HG03060 (cell line): ENCODE results near the gene KCNA1.
"Not testable (repeated sequence)": the region's sequence is repeated elsewhere in the genome, so short reads cannot be mapped to it uniquely, and the experiment has no call there.

Experiments
- ATAC-seq: cut with Tn5 transposase; IDR thresholded peaks from one replicate; pipeline ENCODE4 v1.9.1; 2021; ENCODE audit warnings: low read depth, moderate number of reproducible peaks; ENCODE audit not compliant: unreplicated experiment

The KCNA1 gene

DNA sequence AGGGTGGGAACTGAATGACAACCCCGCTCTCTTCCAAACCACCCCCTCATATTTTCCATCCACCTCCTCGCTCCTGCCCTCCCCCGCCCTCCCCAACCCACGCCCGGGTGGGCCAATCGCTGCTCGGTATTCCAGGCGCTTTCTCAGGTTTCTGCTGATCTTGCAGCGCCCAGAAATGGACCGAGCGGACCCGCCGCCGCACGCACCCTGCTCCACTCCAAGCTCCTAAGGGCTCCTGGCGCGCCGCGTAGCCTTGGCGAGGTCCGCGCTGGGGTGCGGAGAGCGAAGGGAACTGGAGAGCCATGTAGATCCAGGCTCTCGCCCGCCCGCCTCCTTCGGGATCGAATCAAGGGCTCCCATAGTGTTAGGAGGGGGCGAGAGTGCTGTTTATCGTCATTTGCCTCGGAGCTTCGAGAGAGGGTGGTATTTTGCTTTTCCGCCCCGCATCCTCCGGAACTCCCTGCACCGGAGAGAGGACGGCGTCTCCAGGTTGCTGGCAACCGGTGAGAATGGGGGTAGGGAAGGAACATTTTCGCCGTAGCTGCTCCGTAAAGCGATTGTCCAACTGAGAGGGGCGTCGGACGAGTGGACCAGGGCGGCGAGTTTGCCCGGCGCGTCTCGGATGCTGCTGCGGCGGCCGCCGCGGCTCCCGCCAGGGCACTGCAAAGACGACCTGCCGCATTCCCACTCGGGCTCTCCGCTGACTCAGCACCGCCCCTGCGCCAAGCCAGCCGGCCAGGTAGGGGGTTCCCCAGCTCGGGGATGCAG, at the start of gene KCNA1:
Gene KCNA1 (plus strand): TSS at position 172 of the 768 bp plus-strand sequence. CDS start 1,474 bp downstream, outside the sequence.
- no peak for ATAC-seq

DNA sequence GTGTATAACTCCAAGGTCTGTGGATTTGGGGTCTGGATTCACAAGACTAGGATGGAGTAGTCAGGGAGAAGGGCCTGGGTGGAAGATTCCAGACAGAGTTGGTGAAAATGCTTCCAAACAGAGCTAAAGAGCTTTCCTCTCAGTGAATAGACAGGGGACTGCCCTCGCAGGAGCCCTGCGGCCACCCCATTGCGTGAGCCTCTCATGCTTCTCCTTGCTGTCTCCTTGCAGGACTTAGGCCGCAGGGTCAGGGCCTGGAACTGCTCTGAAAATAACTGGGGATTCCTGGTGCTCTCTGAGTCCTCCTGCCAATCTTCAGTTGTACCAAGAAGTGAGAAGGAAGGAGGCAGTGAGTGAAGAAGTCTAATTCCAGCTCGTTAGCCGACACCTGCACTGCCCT, 49.0 kb upstream of the KCNA1 start:
- no peak for ATAC-seq

DNA sequence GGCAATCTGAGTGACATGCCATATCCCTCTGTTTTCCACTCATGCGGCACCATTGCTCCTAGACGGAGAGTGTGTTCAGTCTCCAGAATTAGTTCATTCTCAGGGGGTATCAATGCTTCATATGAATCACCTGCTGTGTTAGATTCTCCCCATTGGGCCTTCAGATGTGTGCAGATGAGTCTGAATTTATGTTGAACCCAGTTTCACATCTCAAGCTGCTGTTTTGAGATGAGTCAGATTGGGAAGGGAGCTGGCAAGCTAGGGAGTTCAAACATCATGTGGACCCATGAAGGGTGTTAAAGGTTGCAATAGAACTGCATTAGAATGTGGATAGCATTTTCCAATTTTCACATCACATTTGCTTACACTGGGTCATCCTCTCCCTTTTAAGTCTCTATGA, 46.9 kb upstream of the KCNA1 start:
- ATAC-seq = no peak

DNA sequence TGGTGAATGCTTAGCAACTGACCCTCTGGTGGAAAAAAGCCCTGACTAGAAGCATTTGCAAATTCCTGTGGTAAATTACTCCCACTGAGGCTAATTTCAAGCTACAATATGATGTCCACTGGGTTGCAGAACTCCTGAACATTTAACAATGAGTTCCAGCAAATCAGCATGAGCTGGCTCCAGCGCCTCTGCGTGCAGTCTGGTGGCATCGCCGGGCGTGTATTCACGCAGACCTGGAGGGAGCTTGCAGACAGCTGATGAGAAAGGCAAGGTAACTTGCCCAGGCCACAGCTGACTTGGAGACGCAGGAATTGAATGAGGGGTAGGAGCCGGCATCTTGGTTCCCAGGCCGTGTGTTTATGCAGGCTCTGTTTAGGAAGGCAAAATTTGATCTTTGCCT, 45.1 kb upstream of the KCNA1 start:
- ATAC-seq = no peak

DNA sequence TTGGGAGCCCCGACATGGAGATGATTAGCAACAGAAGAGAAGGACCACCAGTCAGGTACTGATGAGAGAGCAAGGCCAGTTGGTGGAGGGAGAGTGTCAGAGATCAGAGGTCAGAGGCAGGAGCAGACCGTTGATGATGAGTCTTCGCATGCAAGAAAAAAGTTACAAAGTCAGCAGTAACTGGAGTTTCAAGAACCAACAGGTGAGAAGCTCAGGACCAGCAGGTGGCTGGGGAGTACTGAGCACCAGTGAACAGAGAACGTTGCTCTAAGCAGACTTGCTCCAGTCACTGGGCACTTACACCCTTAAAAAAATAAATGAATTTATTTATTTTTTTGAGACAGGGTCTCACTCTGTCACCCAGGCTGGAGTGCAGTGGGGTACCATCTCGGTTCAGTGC, 44.5 kb upstream of the KCNA1 start:
- ATAC-seq = no peak

DNA sequence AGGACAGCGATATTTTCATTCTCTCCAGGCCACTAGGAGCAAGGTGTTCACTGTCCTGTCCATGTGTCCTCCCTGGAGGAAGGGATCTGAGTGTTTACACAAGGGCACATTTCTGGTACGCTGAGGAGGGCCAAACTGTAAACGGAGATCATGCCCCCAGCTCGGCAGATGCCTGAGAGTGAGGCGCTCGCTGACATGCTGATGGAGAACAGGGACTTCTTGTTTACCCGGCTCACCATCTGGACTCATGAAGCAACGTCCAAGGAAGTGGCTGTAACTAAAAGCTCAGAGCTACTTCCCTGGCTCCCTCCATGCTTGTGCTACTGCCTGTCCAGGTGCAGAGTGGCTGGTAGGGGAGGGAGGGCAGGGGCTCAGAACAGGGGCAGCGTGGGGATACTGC, 43.4 kb upstream of the KCNA1 start:
- ATAC-seq = no peak

DNA sequence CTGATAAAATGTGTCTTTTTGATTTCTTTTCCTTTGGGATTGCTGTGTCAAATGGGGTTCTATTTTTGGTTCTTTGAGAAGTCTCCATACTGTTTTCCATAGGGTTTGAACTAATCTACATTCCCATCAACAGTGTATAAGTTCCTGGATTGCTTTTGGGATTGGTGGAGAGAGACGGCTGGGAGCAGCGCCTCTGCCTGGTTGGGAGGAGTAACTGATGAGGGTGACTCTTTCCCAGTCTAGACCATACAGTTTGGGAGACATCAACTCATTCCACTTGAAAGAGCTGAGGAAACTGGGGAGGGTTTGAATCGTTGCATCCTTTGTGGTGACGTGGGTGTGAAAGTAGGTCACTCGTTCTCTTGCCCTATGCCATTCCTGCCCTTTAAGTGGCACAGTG, 42.3 kb upstream of the KCNA1 start:
- ATAC-seq = no peak

DNA sequence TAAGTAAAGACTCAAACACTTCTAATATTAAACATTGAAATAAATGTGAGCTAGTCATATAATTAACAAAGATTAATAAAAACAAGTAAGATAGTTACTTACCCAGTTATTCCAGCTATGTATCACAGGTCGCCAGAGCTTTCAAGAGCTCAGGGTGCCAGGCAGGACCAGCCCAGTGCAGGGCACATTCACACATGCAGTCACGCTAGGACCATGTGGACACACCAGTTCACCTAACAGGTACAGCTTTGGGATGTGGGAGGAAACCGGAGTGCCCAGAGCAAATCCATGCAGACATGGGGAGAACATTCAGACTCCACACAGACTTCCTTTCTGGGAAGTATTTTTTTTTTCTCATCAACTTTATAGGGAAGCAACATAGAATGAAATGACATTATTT, 39.3 kb upstream of the KCNA1 start:
- ATAC-seq = no peak

DNA sequence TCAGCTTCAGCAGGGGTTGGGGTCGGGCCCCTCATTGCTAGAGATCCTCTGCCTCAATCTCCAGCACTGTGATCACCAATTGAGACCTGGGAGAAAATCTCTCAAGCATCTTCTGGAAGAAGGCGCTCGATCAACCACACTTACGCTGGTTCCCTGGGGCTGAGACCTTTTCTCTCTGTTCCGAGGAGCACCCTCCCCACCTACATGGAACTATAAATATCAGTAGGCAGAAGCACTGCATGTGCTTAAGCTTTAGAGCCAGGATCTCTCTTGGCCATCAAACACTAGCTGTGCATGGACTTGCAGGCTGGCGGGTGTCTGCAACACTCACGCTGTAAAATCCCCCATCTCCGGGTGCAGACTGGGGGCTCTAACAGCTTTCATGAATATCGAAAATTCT, 38.2 kb upstream of the KCNA1 start:
- ATAC-seq = no peak

DNA sequence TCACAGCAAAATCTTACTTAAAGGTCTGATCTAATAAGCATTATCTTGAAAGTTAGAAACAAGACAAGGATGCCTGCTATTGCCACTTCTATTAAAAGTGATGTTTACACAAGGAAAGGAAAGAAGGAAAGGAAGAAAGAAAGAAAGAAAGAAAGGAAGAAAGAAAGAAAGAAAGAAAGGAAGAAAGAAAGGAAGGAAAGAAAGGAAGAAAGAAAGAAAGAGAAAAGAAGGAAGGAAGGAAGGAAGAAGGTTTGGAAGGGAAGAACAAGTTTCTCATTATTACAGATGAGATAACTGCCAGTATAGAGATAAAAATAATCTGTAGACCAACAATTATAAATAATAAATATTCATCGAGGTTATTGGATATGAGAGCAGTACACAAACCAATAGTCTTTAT, 35.8 kb upstream of the KCNA1 start:
- no peak for ATAC-seq

DNA sequence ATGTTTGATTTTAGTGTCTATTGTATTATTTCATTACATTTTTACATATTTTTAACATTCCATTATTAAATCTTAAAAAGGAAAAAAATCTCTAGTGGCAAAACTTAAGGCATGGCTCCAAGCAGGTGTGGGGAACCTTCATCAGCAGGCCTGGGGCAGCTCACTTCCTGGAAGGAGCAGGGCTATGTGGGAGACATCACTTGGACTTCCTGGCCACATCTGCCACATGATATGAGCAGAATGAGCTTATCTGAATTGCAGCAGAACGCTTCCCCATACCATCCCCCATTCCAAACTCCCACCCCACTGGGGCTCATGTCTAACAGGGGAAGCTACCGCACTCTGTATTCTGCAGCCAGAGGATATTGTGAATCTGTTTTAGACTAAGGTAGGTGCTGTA, 35.0 kb upstream of the KCNA1 start:
- no peak for ATAC-seq

DNA sequence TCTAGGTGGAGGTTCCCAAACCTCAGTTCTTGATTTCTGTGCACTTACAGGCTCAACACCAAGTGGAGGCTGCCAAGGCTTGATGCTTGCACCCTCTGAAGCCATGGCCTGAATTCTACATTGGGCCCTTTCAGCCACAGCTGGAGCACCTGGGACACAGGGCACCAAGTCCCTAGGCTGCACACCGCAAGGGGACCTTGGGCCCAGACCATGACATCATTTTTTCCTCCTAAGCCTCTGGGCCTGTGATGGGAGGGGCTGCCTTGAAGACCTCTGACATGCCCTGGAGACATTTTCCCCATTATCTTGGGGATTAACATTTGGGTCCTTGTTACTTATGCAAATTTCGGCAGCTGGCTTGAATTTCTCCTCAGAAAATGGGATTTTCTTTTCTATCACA, 30.2 kb upstream of the KCNA1 start:
- not testable (repeated sequence) for ATAC-seq

DNA sequence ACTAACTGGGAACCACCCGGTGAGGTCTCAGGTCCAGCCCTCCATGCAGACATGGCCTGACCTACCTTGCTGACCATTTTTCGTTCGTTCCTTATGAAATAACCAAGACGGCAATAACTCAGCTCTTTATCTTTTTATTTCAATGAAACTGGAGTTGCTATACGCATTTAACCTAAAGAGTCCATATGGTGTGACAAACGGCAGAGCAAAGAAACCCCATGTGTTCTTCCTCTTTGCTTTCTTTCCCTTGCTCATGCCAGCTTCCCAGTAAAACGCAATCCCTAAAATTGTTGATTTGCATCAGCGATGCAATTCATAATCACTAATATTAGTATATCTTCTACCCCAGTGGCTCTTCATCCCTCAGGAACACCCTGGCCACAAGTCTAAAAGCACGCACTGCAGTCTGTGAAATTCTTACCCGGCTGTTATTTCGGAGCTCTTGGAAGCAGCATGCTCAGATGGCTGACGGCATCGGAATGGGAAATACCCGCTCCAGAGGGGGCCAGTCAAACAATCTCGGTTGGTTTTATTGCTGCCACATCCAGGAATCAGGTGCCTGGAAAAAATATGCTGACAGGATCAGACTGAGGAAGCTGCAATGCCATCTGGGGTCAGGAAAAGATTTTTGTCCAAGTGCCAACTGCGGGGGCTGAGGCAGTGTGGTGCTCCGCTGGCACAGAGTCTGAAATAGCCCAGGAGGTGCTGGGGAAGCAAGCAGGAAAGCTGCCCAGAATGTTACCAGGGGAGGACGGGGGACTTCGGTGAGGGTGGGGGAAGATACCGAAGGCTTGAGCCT, 28.2 kb upstream of the KCNA1 start:
- no peak for ATAC-seq

DNA sequence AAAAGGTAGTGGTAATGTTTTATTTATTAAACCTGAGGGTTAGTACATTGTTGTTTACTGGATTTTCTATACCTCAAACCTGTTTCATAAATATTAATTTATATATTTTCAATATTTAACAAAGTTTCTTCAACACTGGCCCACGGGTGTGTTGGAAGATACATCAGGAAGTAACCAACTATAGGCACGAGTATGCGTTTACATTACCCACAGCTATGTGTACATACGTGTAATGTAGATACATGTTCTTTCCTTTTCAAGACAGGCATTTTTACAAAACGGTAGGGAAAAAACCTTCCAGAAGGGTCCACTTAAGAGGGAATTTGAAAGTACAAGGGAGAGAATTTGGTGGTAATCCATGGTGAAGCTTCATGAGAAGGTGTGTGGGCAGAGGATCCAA, 17.8 kb upstream of the KCNA1 start:
- ATAC-seq = no peak

DNA sequence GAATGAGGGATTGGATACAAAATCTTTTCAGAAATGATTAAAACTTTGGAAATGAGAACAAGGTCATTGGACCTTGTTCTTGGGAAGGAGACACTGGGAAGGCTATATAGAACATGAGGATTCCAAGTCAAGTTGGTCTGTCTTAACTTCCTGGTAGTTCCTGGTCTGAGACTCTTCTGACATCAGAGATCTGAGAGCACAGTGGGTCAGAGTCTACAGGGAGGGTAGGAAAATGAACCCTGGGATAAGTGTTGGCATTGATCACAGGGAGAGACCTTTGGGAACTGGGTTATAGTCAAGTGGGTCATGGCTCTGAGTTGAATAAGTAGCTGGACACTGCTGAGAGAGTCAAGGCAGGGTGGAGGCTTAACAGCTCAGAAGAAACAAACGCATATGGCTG, 17.3 kb upstream of the KCNA1 start:
- ATAC-seq = no peak

DNA sequence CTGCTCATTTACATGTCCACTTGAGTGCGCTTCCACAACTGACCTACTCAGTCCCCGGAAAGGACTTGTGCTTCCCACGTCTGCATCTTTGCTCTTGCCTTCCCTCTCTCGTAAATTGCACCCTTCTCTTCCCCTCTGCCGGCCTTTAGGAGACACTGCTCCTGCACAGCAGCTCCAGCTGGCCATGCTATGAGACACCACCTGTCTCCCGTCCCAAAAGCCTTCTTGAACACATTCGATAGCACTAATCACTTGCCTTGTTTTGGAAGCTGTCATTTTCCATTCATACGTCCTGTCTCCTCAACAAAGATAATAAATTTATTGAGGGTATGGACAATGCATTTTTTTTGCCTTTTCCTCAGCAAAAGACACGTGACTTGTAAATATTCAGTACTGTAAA, 15.7 kb upstream of the KCNA1 start:
- ATAC-seq = no peak

DNA sequence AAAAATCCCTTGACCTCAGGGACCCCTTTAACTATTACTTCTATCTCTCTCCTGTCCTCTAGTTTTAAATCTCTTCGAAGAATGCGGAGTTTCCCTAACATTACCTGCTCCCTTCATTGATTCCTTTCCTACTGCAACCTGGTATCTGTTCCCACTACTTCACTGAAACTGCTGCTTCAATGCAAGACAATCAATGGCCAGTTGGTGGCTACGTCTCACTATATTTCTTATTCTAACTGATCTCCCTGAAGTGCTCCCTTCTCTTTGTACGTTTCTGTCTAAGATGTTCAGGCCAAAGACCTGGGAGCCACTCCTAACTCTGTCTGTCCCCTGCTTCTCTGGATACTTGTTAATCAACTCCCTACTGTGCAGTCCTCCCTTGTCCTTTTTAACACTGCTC, 10.3 kb upstream of the KCNA1 start:
- no peak for ATAC-seq

DNA sequence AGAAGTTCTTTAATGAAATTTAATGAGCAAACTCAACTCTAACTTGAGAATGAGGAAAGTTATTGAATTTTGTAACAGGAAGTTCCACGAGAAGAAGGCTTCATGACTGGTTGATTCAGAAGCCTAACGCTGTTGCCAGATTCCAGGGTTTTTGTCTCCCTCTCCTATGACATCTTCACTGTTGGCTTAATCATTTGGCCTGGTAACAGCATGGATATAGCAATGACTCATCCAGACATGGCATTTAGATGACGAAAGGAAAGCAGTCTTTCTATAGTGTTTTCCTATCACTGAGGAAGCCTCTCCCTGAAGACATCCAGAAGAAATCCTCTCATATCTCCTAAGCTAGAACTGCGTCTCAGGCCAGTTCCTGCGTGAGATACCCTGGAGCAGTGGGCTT, 9.4 kb upstream of the KCNA1 start:
- no peak for ATAC-seq

DNA sequence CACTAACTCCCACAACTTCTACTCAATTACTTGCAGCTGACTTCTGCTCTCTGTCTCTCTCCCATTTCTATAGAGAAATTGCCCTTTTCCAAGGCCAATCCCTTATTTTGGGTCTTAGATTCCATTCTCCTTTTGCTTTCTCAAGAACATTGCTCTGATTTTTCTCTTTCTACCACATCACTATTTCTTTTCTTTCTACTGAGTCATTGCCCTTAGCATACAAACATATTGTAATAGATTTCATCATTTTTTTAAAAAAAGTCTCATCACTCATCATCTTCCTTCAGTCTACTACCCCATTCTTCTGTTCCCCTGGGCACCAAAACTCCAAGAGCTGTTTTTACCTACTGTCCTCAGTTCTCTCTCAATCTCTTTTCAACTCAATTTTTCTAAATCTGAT, 4.4 kb upstream of the KCNA1 start:
- no peak for ATAC-seq

DNA sequence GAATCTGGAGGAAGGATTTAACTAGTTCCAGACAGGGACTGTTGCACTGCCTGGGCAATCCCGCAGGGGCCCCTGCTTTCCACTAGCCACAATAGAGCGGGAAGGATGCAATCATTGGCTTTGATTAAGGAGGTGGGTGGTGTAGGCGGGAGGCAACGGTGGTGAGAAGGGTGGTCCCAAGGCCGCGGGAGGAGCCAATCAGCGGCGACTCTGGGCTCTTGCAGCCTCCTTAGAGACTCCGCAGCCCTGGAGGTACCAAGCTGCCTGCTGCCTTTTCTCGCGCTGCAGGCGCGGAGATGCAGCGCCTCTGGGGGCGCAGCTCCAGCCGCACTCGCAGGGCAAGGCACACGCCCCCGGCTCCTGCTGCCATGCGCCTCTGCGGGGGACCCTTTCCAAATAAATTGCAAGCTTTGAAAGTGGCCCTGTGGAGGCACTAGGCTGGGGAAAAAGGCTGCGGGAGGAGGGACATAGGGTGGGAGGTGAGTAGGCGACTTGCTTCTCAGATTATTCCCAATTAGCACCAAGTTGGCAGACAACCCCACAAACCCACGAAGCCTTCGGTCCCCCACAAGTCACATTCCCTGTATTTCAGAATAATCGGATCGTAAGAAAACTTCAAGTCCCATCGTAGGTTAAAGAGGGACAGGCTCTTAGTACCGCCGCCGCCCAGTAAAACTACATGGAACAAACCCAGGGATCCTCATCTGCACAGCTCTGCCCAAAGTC, 858 bp upstream of the KCNA1 start:
- ATAC-seq = no peak

DNA sequence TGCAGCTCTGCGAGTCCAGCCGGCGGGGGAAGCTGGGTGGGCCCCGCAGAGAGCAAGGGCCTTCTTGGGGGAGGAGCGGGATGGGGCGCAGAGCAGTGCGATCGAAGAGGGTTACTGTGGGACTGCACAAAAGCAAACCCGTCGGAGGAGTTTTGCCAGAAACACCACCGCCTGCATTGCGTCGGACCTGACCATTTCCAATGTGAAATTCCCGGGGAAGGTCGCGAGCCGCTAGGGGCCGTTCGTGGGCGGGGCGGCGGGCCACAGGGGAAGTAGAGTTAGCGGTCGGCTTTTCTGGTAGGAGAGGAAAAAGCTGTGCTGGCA, 333 bp upstream of the KCNA1 start:
- ATAC-seq = no peak
